Measurements from ENCODE around the gene RNF207.
"Not testable (repeated sequence)": the region's sequence is repeated elsewhere in the genome, so short reads cannot be mapped to it uniquely, and the experiment has no call there.

RNF207 gene

DNA sequence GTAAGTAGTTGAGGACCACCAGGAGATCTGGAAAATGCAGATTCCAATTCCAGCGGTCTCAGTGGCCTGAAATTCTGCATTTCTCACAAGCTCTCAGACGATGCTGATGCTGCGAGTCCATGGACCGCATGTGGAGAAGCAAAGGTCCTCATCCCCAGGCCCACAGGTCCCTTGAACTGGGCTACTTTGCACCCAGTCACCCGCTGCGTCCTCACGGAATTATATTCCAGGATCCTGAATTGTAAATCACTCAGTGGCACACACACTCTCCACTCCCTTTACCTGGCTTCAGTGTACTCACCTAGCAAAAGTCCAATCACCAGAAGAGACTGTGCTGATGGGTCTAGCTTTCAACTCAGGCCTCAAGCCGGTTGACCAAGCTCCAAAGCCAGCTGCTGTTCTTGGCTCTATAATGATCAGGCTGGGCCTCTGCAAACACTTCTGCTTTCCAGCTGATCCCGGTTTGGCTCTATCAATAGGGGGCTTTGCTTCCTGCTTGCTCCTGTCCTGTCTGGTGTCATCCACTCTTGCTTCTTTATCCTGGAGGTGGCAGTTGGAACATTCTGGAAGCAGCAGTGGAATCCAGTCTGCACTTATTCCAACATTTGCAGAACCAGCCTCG, 5.6 kb upstream of the RNF207 start:
- DNase-seq (ENCODE audit: low read depth in 2 of 2): no peak

DNA sequence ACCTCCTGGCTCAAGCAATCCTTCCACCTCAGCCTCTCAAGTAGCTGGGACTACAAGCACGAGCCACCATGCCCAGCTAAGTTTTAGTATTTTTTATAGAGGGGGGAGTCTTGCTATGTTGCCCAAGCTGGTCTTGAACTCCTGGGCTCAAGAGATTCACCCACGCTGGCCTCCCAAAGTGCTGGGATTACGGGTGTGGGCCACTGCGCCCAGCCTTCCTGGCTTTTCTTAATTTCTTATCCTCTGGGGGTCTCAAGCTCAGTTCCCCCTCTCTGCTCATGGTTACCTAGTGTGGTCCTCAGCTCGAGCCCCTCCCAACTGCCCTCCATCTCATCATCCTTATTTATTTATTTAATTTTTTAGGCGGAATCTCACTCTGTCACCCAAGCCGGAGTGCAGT, 3.7 kb upstream of the RNF207 start:
- DNase-seq (ENCODE audit: low read depth in 2 of 2): no peak

GRCh38 chr1:6206520-6206855, 569 bp downstream of the RNF207 start:
- no peak for DNase-seq (ENCODE audit: low read depth in 2 of 2)

DNA sequence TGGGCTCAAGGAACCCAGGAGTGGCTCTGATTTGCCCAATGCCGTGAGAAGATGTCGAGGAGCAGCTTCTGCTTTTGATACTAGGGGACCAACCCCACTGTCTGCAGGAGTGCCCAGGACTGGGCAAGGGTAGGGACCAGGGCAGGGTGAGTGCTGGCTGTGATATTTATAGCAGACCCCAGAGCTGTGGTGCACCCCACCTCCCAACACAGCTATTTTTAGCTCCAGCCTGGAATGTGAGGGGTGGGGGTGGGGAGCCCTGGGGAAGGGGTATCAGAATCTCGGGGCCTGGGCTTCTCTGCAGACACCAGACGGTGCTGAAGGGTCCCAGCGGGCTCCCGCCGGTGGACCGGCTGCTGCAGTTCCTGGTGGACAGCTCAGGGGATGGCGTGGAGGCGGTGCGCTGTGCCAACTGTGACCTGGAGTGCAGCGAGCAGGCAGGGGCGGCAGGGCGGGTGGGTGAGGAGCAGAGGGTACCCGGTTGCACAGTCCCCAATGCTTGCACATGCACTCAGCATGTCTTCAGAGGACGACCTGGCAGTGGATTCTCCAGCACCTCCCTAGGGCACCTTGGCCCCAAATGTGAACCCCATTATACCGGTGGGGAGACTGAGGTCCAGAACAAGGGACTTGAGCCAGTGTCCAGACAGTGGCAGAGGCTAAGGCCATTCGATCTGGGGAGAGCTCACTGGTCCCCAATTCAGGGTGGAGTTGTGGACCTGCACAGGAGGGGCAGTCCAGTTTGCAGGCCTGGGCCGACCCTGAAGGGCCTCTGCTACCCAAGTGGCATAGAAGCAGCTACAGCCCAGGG, 1.4 kb downstream of the RNF207 start:
- DNase-seq (ENCODE audit: low read depth in 2 of 2): no peak

DNA sequence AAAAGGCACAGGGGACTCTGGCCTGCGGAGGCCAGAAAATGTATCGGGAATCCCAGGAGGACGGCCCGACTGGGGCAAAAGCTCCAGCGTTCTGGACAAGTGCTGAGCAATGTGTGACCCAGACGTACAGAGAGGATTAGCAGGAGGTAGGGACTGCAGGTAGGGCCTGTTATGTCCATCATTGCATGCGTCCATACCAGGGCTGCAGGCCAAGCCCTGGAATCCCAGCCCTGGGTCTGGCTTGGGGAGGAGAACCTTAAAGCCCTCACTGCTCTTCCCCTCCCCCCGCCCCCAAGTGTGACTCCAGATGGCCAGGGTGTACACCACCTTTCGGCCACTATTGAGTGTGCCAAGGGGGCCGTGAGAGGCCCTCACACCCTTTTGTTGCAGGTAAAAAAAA, 2.0 kb downstream of the RNF207 start:
- no peak for DNase-seq (ENCODE audit: low read depth in 2 of 2)

DNA sequence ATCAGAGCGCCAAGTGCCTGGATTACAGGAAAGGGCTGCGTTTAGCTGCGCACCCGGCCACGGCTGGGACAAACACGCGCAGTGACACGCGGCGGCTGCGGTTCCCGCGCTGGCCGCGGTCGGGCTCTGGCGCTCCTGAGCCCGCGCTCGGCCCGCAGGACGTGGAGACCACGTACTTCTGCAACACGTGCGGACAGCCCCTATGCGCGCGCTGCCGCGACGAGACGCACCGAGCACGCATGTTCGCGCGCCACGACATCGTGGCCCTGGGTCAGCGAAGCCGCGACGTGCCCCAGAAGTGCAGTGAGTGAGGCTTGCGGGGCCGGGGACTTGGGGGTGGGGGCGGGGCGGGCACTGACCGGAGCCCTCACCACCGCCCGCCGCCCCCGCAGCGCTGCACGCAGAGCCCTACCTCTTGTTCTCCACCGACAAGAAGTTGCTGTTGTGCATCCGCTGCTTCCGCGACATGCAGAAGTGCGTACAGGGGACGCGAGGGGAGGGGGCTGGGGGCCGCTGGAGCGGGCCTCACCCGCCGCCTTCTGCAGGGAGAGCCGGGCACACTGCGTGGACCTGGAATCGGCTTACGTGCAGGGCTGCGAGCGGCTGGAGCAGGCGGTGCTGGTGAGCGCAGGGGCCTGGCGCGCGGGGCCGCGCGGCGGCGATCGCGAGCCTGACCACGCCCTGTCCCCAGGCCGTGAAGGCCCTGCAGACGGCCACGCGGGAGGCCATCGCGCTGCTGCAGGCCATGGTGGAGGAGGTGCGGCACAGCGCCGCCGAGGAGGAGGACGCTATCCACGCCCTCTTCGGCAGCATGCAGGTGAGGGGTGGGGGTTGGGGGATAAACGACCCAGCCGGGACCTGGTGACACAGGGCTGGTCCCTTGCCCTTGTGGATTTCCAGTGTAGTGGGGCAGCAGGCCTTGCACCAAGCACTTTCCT, 3.1 kb downstream of the RNF207 start:
- no peak for DNase-seq (ENCODE audit: low read depth in 2 of 2)

- no peak for DNase-seq (ENCODE audit: low read depth in 2 of 2)
Measured at GRCh38 chr1:6209661-6210580, 4.0 kb downstream of the RNF207 start.

DNA sequence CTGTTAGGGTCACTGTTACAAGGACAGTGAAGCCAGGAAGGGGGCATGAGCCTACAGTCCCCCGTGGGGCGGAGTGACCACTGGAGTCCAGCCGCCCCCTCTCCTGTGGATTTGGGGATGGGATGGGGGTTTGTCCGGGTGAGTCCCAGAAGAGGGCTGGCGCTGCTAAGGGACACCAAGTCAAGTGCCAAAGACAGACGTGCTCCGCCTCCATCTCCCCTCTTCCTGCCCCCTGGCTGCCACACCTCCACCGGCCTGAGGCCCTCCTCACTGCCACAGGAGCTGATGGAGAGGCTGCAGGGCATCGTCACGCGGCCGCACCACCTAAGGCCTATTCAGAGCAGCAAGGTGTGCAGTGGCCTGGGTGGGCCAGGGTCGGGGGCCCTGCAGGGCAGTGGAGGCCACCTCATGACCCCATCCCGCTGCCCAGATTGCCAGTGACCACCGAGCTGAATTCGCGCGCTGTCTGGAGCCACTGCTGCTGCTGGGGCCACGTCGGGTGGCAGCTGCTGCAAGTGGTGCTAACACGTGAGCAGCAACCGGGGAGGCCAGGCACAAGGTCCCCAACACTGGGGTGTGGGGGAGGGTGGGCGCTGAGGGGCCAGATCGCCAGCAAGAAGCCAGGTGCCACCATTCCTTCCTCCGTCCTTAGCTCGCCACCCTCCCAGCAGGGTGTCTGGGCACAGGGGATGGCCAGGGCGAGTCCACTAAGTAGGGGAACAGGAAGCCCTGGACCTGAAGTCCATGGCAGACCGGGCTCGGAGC, 4.9 kb downstream of the RNF207 start:
- no peak for DNase-seq (ENCODE audit: low read depth in 2 of 2)

GRCh38 chr1:6211731-6212130, 5.8 kb downstream of the RNF207 start:
- DNase-seq (ENCODE audit: low read depth in 2 of 2): no peak

DNA sequence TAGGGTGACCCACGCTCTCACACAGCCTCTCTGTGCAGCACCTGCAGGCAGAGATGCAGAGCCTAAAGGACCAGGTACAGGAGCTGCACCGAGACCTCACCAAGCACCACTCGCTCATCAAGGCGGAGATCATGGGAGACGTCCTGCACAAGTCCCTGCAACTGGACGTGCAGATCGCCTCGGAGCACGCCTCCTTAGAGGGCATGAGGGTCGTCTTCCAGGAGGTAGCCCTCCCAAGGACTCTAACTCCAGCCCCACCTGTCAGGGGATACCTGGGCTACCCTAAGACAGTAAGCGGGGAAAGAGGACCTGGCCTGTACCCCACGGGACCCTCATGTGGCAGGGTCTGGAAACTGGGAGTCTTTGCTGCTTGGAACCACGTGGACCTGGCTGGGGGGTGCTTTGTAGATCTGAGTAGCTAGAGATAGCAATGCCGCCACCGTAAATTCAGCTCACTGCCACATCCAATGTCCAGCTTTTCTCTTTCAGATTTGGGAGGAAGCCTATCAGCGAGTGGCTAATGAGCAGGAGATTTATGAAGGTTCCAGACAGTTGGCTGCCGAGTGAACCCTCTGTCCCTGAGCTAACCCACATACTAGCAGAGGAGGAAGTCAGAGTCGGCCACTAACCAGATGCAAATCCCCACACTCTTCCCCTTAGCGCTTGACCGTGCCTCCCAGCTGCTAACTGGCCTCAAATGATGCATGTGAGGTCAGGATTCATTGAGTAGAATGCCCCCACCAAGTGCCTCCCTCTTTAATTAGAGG, 6.5 kb downstream of the RNF207 start:
- no peak for DNase-seq (ENCODE audit: low read depth in 2 of 2)

DNA sequence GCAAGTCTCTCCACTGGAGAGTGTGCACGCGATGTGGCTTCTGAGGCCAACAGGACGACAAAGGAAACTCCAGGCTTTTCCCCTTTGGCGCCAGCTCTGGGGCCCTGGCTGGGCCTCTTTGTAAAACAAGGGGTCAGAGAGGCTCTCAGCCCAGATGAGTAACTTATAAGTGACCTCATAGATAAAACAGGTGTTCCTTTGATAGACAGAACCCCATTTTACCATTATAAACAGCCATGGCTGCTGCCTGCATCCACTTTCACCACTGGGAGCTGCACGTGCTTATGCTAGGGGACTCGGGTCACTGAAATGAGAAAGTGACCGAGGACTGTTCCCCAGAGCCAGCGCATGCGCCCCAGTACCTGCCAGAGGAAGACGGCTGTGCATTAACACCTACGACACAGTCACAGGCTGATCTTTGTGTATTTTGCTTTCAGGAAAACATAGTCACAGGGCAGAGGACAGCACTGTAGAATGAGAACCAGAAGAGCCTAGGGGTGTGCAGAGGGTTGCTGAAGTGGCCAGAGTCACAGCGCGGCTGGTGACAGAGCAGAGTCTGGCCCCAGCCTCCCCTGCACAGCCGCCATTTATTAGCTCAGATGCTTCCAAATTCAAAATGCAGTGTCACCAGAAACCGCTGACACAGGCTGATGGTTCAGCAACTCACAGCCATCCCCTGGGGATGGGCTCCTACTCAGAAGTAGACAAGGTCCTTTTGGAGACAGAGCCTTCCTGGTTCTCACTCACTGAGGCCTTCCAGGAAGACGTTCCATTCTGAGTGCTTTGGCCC, 12.7 kb downstream of the RNF207 start:
- DNase-seq (ENCODE audit: low read depth in 2 of 2): no peak

DNA sequence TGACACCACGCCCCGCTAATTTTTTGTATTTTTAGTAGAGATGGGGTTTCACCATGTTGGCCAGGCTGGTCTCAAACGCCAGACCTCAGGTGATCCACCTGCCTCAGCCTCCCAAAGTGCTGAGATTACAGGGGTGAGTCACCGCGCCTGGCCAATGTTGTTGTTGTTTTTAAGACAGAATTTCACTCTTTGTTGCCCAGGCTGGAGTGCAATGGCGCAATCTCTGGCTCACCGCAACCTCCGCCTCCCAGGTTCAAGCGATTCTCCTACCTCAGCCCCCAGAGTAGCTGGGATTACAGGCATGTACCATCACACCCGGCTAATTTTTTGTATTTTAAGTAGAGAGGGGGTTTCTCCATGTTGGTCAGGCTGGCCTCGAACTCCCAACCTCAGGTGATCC, 13.7 kb downstream of the RNF207 start:
- DNase-seq (ENCODE audit: low read depth in 2 of 2): not testable (repeated sequence)

DNA sequence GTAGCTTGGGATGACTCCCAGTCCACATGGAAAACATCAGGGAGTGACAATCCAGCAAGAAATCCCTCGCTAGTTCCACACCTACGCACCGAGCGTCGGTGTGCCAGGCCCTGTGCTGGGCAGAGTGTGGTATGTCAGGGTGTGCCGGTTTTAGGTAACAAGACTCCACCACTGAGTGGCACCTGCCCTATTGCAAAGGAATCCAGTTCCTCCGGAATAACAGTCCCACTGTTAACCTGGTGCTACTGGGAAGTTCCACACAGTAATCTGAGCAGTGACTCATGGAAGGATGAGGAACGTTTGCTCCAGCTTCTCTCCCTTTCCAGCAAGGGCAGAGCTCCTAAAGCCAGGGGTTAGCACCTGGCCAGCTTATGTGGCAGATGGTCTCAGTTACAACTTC, 14.3 kb downstream of the RNF207 start:
- DNase-seq (ENCODE audit: low read depth in 2 of 2): no peak

GRCh38 chr1:6221210-6221784, 15.4 kb downstream of the RNF207 start:
- no peak for DNase-seq (ENCODE audit: low read depth in 2 of 2)

- DNase-seq (ENCODE audit: low read depth in 2 of 2): no peak
Measured at GRCh38 chr1:6222636-6223035, 16.7 kb downstream of the RNF207 start.

- DNase-seq (ENCODE audit: low read depth in 2 of 2): no peak
Measured at GRCh38 chr1:6223617-6224016, 17.7 kb downstream of the RNF207 start.

DNA sequence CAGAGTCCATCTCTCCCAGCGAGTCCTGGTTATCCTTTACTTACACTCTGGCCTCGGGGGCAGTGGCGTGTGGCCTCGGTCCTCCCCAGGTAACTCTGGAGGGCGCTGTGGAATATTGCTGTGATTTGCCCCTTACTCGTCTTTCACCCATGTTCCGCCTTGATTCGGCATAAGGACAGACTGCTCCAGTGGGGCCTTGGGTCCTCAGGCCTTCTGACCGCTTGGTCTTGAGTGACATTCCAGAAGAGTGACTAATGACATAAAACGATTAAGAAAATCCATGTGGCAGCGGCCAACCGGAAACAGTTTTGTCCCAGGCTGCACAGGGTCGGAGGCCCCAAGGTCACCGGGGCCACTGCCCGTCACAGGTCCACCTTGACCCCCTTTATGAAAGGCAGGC, 18.8 kb downstream of the RNF207 start:
- DNase-seq (ENCODE audit: low read depth in 2 of 2): no peak

- DNase-seq (ENCODE audit: low read depth in 2 of 2): no peak
Measured at GRCh38 chr1:6225651-6226050, 19.7 kb downstream of the RNF207 start.

- DNase-seq (ENCODE audit: low read depth in 2 of 2): no peak
Measured at GRCh38 chr1:6233376-6233775, 27.5 kb downstream of the RNF207 start.

All from stimulated activated CD8-positive, alpha-beta memory T cell treated with anti-CD3 and anti-CD28 coated beads, Interleukin-7, amount 100 ng/mL, for 1 hour (primary cell).